ENCODE results near the gene MCHR1. TPM values are rescaled to one million over a fixed set of nuclear protein-coding genes. Genes with fewer than 3 reads are reported as not detected.

MCHR1 gene
- total RNA-seq, 1 experiment from 2014 or later: not detected

DNA sequence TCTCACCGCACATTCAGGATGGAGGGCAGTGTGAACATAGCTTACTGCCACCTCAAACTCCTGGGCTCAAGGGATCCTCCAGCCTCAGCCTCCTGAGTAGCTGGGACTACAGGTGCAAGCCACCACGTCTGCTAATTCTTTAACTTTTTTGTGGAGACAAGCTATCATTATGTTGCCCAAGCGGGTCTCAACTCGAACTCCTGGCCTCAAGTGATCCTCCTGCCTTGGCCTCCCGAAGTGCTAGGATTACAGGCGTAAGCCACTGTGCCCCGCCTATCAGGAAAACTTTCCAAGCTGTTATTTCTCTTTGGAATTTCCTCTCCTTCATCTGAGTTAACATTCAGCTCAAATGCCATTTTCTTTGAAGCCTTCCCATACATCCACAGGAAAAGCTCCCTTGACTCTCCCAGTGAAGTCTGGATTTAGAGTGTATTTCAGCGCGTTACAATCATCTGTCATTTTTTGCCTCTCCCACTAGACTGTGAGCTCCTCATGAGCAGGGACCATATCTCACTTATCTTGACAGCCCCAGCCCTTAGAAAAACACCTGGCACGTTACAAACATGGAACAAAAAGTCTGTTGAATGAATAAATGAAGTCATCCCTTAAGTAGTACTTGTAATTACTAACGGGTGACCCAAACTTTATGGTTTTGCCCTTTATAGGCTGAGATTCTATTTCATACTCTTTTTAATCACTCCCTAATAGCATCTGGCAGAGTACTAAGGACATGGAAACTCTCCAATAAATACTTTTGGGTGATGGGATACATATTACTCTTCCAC is 45.0 kb upstream of the MCHR1 start:
- CTCF ChIA-PET: interaction anchor here (0.7 kb wide), 1 partner anchor 102 kb away, joined by 4 read pairs; no protein-coding TSS in a partner anchor
- H3K36me3 ChIP-seq (ENCODE audit: control insufficient read depth, insufficient read depth, low read length): peaks cover 2% of the 10 kb centered on the region; the same call in 1 of the 2 replicates
- TSS peak; percentile 70 for BruUV-seq (replicated peaks)
- H3K27me3 ChIP-seq (ENCODE audit: control insufficient read depth, insufficient read depth, low read length): no peaks in the 10 kb centered on the region
- DNase-seq (ENCODE audit: low read depth, low spot score) (no peak), ATAC-seq (no peak)
- peak overlapping the region in 1 of 2 experiments; percentile 70; a peak in 3 of 4 replicates for H3K4me3 ChIP-seq (ENCODE audit: low read depth in 2 of 2, low read length in 2 of 2)
- H3K9me3 ChIP-seq (ENCODE audit: control insufficient read depth, insufficient read depth, low read depth, low read length): no peaks in the 10 kb centered on the region
- peaks cover 15% of the 10 kb centered on the region for H3K4me1 ChIP-seq (ENCODE audit: control insufficient read depth, insufficient read depth, low read length)
- in situ Hi-C loops (cut with HindIII; ENCODE audit: low pct_unique_long_range_greater_than_20kb, low sequenced_read_pairs) (loop anchor here (25.0 kb wide), 1 partner anchor 97 kb away; no protein-coding TSS in a partner anchor), intact Hi-C loops (cut with micrococcal nuclease; ENCODE audit: unreplicated experiment) (no loop called here)
- peak overlapping the region; percentile 77; the same call in 1 of the 2 replicates for H3K27ac ChIP-seq (ENCODE audit: low read length)
- POLR2A ChIA-PET: no interaction called here
- TF ChIP-seq CTCF (IDR thresholded peaks at IDR 0.05): no peak
- TF ChIP-seq TCF7L2 (IDR thresholded peaks at IDR 0.05; ENCODE audit: low read depth, low read length): no peak
- TF ChIP-seq SIN3A (IDR thresholded peaks at IDR 0.05; ENCODE audit: borderline replicate concordance, insufficient read depth, low read depth, low read length): no peak
- no peak for TF ChIP-seq POLR2AphosphoS5 (IDR thresholded peaks at IDR 0.05; ENCODE audit: low read depth, low read length)
- TF ChIP-seq REST (IDR thresholded peaks at IDR 0.05; ENCODE audit: insufficient read depth in 1 of 2, low read depth in 2 of 2, low read length in 1 of 2): no peak

DNA sequence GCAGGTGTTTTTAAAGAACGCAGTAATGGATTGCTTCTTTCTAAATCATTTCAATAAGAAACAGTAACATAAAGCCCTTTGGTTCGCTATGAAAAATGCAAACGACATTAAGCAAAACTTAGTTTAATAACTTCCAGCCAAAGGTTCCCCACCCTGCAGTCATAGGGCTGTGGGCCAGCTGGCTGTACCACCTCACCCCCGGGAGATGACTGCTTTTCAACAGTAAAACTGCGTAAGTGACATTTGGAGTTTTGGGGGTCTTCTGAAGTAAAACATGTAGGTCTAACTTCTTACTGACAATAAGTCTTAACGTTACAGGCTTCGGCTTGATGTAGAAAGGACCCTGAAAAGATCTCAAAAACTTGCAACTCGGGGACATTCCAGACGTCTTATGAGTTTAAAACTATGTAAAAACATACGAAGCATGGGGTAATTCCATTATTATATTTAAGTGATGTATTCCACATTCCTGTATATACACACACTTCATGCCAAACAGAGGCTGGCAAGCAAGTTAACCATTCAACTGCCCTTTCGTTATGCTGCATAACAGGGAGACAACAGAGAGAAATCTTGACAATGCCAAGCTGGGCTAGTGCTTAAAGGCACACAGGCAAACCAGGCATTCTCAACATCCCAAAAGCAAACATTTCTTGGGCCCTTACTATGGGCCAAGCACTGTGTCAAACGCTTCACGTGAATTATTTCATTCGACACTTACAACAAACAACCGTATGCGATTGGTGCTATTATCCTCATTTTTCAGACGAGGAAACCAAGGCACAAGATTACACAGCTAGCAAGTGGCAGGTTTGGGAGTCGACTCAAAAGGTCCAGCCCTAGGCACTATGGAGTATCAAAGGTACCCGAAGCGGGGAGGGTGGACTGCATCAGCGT is 44.0 kb upstream of the MCHR1 start:
- intact Hi-C loops (cut with micrococcal nuclease; ENCODE audit: unreplicated experiment) (no loop called here), in situ Hi-C loops (cut with HindIII; ENCODE audit: low pct_unique_long_range_greater_than_20kb, low sequenced_read_pairs) (loop anchor here (25.0 kb wide), 1 partner anchor 98 kb away; no protein-coding TSS in a partner anchor)
- ChIA-PET POLR2A (no interaction called here), CTCF (no interaction called here)
- Histone ChIP-seq H3K4me3 (ENCODE audit: low read depth in 2 of 2, low read length in 2 of 2) (peak overlapping the region; percentile 70 to 90), H3K9me3 (ENCODE audit: control insufficient read depth, insufficient read depth, low read depth, low read length) (no peaks in the 10 kb centered on the region), H3K27ac (ENCODE audit: low read length) (peak overlapping the region; percentile 77), H3K27me3 (ENCODE audit: control insufficient read depth, insufficient read depth, low read length) (no peaks in the 10 kb centered on the region), H3K4me1 (ENCODE audit: control insufficient read depth, insufficient read depth, low read length) (peaks cover 15% of the 10 kb centered on the region), H3K36me3 (ENCODE audit: control insufficient read depth, insufficient read depth, low read length) (peaks cover 2% of the 10 kb centered on the region; the same call in 1 of the 2 replicates)
- no peak for DNase-seq (ENCODE audit: low read depth, low spot score)
- no TSS peak for BruUV-seq (replicated peaks)
- no peak for ATAC-seq
- no peak for TF ChIP-seq POLR2AphosphoS5 (IDR thresholded peaks at IDR 0.05; ENCODE audit: low read depth, low read length)
- TF ChIP-seq TCF7L2 (IDR thresholded peaks at IDR 0.05; ENCODE audit: low read depth, low read length): no peak
- no peak for TF ChIP-seq REST (IDR thresholded peaks at IDR 0.05; ENCODE audit: insufficient read depth in 1 of 2, low read depth in 2 of 2, low read length in 1 of 2)
- no peak for TF ChIP-seq CTCF (IDR thresholded peaks at IDR 0.05)
- no peak for TF ChIP-seq SIN3A (IDR thresholded peaks at IDR 0.05; ENCODE audit: borderline replicate concordance, insufficient read depth, low read depth, low read length)

Measured in Panc1 (cell line).